ENCODE measurements around the gene TRPV4.

TRPV4 gene

DNA sequence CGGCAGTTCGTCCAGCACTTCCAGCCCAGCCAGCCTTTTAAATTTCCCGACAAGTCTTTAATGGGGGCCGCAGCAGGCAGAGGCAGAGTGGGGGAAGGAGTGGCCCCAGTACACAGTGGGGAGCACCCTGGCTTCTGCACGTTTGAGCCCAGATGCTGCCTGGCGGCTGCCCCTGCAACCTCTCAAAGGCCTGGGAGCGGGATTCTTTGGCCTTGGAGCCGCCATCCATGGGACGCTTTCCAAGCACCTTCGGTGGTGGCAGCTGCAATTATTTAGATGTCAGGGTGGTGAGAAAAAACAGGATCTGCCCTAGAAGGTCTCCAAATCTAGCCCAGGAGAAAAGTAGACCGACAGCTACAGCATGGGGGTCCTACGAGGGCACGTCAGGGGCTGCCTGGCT, 73.6 kb downstream of the TRPV4 start:
- no peak for DNase-seq
- H3K4me1 ChIP-seq (ENCODE audit: insufficient read depth, low read length): no peaks in the 10 kb centered on the region

DNA sequence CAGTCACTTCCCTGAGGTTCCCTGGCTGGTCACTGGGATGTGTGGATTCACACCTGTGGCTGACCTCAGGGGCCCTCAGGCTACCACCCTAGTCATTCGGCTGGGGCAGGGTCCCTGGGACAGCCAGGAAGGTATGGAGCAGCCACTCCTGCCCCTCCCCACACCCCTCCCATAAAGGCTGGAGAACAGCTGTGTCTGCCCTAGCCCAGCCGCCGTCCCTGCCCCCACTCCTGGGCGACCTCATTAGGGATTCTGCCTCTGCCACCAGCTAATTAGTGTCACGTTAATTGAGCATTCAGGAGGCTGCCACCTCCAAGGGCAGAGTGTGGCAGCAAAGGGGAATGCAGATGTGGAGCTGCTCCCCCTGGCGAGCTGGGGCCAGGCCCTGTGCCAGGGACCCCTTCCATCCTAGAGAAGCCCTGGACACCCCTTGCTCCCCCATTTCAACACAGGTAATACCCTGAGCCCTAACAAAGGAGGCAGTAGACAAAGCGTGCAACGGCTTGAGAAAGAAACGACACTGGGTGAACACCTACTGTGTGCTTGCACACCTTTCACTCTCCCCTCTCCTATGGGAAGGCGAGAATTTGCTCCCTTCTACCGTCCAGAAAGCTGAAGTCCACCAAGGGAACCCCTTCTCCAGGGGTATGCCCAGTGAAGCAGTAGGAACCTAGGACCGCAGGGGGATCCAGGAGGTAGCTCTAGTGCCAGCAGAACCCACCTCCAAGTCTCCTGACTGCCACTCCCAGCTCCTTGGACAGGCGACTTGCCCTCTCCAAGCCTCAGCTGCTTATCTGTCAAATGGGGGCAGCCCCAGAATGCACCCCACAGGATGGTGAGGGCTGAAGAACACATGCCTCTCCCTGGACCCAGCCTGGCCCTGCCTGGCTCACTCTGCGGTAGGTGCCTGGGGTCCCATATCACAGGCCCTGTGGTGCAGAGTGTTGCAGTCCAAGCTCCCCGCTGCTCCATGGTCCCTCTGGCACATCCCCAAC, 74.5 kb downstream of the TRPV4 start:
- Histone ChIP-seq H4K20me1 (ENCODE audit: insufficient read depth, low read length) (no peaks in the 10 kb centered on the region), H3K27me3 (ENCODE audit: insufficient read depth, low read length, poor library complexity) (no peaks in the 10 kb centered on the region), H3K4me2 (ENCODE audit: insufficient read depth, low read length) (no peak overlapping the region), H3K27ac (ENCODE audit: low read length) (no peak overlapping the region), H3K36me3 (ENCODE audit: insufficient read depth, low read length) (no peaks in the 10 kb centered on the region), H3K9me3 (ENCODE audit: insufficient read depth, low read length, severe bottlenecking) (peaks cover 5% of the 10 kb centered on the region), H3K4me1 (ENCODE audit: insufficient read depth, low read length) (no peaks in the 10 kb centered on the region), H3K79me2 (ENCODE audit: insufficient read depth, low read length) (no peaks in the 10 kb centered on the region), H3K9ac (ENCODE audit: low read depth, low read length) (no peak overlapping the region), H3K4me3 (ENCODE audit: low read depth in 1 of 2, low read length in 2 of 2) (no peak overlapping the region), H2AFZ (ENCODE audit: low read depth, low read length) (no peak overlapping the region)
- ATAC-seq (ENCODE audit: insufficient read depth, low read depth) (no peak), DNase-seq (no peak)
- TF ChIP-seq, protein P1, sequence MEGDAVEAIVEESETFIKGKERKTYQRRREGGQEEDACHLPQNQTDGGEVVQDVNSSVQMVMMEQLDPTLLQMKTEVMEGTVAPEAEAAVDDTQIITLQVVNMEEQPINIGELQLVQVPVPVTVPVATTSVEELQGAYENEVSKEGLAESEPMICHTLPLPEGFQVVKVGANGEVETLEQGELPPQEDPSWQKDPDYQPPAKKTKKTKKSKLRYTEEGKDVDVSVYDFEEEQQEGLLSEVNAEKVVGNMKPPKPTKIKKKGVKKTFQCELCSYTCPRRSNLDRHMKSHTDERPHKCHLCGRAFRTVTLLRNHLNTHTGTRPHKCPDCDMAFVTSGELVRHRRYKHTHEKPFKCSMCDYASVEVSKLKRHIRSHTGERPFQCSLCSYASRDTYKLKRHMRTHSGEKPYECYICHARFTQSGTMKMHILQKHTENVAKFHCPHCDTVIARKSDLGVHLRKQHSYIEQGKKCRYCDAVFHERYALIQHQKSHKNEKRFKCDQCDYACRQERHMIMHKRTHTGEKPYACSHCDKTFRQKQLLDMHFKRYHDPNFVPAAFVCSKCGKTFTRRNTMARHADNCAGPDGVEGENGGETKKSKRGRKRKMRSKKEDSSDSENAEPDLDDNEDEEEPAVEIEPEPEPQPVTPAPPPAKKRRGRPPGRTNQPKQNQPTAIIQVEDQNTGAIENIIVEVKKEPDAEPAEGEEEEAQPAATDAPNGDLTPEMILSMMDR (IDR thresholded peaks at IDR 0.05; ENCODE audit: borderline replicate concordance, extremely low read depth, low read length, poor library complexity, severe bottlenecking): no peak
- no peak for TF ChIP-seq EZH2 (IDR thresholded peaks at IDR 0.05; ENCODE audit: borderline replicate concordance, low read depth, low read length, severe bottlenecking)

More for the DNA sequence above, 73.6 kb downstream of the TRPV4 start:
- Histone ChIP-seq H3K4me2 (ENCODE audit: insufficient read depth, low read length) (no peak overlapping the region), H3K27me3 (ENCODE audit: insufficient read depth, low read length, poor library complexity) (no peaks in the 10 kb centered on the region), H3K36me3 (ENCODE audit: insufficient read depth, low read length) (no peaks in the 10 kb centered on the region), H3K27ac (ENCODE audit: low read length) (no peak overlapping the region), H2AFZ (ENCODE audit: low read depth, low read length) (no peak overlapping the region), H4K20me1 (ENCODE audit: insufficient read depth, low read length) (no peaks in the 10 kb centered on the region), H3K4me3 (ENCODE audit: low read depth in 1 of 2, low read length in 2 of 2) (no peak overlapping the region), H3K79me2 (ENCODE audit: insufficient read depth, low read length) (no peaks in the 10 kb centered on the region), H3K9me3 (ENCODE audit: insufficient read depth, low read length, severe bottlenecking) (peaks cover 5% of the 10 kb centered on the region), H3K9ac (ENCODE audit: low read depth, low read length) (no peak overlapping the region)
- TF ChIP-seq, protein P1 (IDR thresholded peaks at IDR 0.05; ENCODE audit: borderline replicate concordance, extremely low read depth, low read length, poor library complexity, severe bottlenecking): no peak
- no peak for TF ChIP-seq EZH2 (IDR thresholded peaks at IDR 0.05; ENCODE audit: borderline replicate concordance, low read depth, low read length, severe bottlenecking)
- ATAC-seq (ENCODE audit: insufficient read depth, low read depth): no peak

DNA sequence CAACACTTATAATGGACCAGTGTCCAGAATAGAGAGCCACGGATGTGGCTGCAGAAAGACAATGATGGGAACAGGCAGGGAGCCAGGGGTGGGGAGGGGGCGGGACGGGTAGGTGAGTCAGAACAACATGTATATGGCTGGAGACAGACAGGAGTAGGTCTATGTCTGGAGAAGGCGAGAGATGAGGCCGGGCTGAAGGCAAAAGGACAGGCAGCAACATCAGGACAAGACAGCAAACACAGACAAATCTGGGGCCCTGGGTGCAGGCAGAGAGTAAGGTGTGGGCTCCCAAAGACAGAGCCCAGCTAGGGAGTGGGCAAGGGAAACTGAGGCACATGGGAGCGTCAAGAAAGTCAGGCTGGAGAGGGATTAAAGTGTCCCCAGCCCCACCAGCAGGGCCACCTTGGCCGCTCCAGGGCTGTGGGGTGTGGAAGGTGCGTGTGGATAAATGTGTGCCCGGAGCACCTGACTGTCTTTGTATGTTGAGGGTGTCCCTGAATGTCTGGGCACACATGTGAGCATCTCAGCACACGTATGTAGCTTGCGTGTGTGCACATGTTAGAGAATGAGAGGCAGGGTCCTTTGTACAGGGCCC, 75.4 kb downstream of the TRPV4 start:
- DNase-seq: no peak

More for the DNA sequence above, 75.4 kb downstream of the TRPV4 start:
- TF ChIP-seq, protein P1 (IDR thresholded peaks at IDR 0.05; ENCODE audit: borderline replicate concordance, extremely low read depth, low read length, poor library complexity, severe bottlenecking): no peak
- no peak for TF ChIP-seq EZH2 (IDR thresholded peaks at IDR 0.05; ENCODE audit: borderline replicate concordance, low read depth, low read length, severe bottlenecking)
- H3K27me3 ChIP-seq (ENCODE audit: insufficient read depth, low read length, poor library complexity): no peaks in the 10 kb centered on the region
- H3K4me3 ChIP-seq (ENCODE audit: low read depth in 1 of 2, low read length in 2 of 2): no peak overlapping the region
- no peaks in the 10 kb centered on the region for H3K36me3 ChIP-seq (ENCODE audit: insufficient read depth, low read length)
- H3K4me1 ChIP-seq (ENCODE audit: insufficient read depth, low read length): no peaks in the 10 kb centered on the region
- no peak for ATAC-seq (ENCODE audit: insufficient read depth, low read depth)
- no peaks in the 10 kb centered on the region for H4K20me1 ChIP-seq (ENCODE audit: insufficient read depth, low read length)
- no peak overlapping the region for H2AFZ ChIP-seq (ENCODE audit: low read depth, low read length)
- no peak overlapping the region for H3K4me2 ChIP-seq (ENCODE audit: insufficient read depth, low read length)
- H3K79me2 ChIP-seq (ENCODE audit: insufficient read depth, low read length): no peaks in the 10 kb centered on the region
- no peak overlapping the region for H3K27ac ChIP-seq (ENCODE audit: low read length)
- no peak overlapping the region for H3K9ac ChIP-seq (ENCODE audit: low read depth, low read length)
- peaks cover 5% of the 10 kb centered on the region for H3K9me3 ChIP-seq (ENCODE audit: insufficient read depth, low read length, severe bottlenecking)

Measured in DND-41 (cell line).